ENCODE results near the gene CDY1B.
"Not testable (repeated sequence)": the region's sequence is repeated elsewhere in the genome, so short reads cannot be mapped to it uniquely, and the experiment has no call there.

Gene CDY1B, protein sequence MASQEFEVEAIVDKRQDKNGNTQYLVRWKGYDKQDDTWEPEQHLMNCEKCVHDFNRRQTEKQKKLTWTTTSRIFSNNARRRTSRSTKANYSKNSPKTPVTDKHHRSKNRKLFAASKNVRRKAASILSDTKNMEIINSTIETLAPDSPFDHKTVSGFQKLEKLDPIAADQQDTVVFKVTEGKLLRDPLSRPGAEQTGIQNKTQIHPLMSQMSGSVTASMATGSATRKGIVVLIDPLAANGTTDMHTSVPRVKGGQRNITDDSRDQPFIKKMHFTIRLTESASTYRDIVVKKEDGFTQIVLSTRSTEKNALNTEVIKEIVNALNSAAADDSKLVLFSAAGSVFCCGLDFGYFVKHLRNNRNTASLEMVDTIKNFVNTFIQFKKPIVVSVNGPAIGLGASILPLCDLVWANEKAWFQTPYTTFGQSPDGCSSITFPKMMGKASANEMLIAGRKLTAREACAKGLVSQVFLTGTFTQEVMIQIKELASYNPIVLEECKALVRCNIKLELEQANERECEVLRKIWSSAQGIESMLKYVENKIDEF

DNA sequence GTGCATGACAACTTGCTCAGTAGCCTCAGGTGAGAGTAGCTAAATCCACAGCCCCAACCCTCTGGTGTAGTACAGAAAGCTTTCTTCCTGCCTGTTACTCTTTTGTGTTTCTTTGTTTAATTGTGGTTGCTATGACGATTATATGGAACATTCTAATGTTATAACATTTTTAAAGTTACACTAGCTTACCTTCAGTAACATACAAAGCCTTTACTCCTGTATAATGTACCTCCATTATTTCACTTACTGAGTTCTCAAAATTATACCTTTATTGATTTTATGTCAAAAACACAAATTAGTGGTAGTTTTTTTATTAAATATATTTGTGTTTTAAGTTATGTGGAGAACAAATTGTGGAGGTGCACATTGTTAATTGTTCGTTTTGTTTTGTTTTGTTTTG is at the start of gene CDY1B:
TSS of gene CDY1B (minus strand) at position 101 of the 400 bp plus-strand sequence. CDS start 331 bp downstream, outside the sequence.
- not testable (repeated sequence) for DNase-seq

DNA sequence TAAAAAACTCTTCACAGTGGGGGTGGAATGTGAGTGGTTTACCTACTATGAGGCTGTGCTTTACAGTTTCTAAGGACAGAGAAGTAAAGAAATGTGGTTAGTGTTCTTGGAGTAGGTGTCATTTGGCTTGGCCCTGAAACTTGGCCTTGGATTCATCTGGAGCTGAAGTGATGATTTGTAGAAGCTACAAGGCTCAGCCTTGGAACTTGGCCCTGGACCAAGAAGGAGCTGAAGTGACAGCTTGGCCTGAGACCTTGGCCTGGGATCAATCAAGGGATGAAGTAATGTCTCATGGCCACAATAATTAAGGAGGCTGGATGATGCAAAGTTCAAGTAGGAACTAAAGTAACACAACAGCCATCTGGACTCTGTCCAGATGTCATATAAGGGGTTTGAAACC is 1.7 kb upstream of the CDY1B start:
- not testable (repeated sequence) for DNase-seq

- DNase-seq, result not testable (repeated sequence)
Observed at GRCh38 chrY:24043209-24043608, 4.6 kb downstream of the CDY1B start.

- not testable (repeated sequence) for DNase-seq
Observed at GRCh38 chrY:24039008-24039718, 8.7 kb downstream of the CDY1B start.

DNA sequence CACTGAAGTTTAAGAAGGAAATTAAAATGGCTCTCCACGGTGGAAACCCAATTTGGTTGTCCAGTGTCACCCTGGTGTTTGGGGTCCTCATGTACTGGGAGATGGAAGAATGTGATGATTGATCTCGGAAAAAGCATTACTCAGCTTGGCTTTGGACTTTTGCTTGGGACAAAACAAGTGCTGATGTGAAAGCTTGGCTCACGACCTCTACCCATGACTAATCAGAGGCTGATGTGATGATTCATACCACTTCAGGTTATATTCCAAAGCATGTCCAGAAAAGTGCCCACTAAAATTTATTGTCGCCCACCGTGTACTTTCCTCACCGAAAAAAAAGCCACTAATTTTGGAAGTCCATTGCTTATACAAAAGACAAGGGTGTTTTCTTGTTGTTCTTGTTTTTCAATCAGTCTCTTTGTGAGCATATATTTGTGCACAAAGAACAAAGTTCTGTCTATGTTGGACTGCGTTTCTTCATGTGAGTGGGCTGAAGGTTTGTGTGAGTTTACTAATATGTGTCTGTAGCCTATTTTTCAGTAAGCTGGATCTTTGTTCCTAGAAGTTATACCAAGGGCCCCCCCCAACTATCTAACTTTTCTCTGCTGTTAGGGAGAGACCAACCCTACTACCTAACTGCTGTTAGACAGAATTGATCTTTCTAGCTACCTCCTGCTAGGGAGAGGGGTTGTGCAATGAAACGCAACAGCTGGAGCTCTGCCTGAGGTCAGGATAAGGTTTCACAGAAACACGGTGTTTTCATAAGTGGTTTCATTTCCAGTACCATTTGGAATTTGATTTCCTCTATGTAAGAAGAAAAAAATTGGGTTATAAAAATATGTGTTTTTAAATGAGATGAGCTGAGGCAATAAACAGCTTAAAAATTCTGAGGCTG is 21.4 kb downstream of the CDY1B start:
- not testable (repeated sequence) for DNase-seq

All from nucleus accumbens (tissue), 56 donors.